Hepatocyte (in vitro differentiated cells): ENCODE data around the gene TMED6.

Experiments used
- CTCF ChIP-seq: fragments of 200-600 bp; sonication (generic); IDR thresholded peaks from 2 replicates; pipeline ENCODE4 v1.5.1; 2016; ENCODE audit warnings: antibody characterized with exemption, mild to moderate bottlenecking; ENCODE audit not compliant: poor library complexity
- EZH2 ChIP-seq: fragments of 200-600 bp; sonication (generic); IDR thresholded peaks from 2 replicates; pipeline ENCODE4 v1.6.1; 2016; ENCODE audit warnings: antibody characterized with exemption, mild to moderate bottlenecking, borderline replicate concordance

- TF ChIP-seq CTCF = no peak
- no peak for TF ChIP-seq EZH2
Measured at GRCh38 chr16:69324013-69324531, 27.5 kb downstream of the TMED6 start.
